PC-9 (cell line): Measurements from ENCODE around the gene THSD7B. TPM values are rescaled to one million over a fixed set of nuclear protein-coding genes. Genes with fewer than 3 reads are reported as not detected.

Source experiments
- BruUV-seq: library from RNA; stranded (reverse); fragments of 400-500 nt; replicated peaks from 2 replicates; lab custom pipeline; 2021; lab: Mats Ljungman, UMichigan
- CTCF ChIA-PET: fragments of 300-600 bp; sonication (Branson Sonifier 250); formaldehyde crosslinking; loops from one replicate; lab custom pipeline; 2022; ENCODE audit warnings: antibody characterized with exemption; lab: Charles Lee
- POLR2A ChIA-PET: fragments of 300-600 bp; sonication (Branson Sonifier 250); formaldehyde crosslinking; loops from one replicate; lab custom pipeline; 2022; ENCODE audit warnings: antibody characterized with exemption; ENCODE audit not compliant: unreplicated experiment; lab: Charles Lee
- DNase-seq, 2 experiments: peaks; one replicate each; pipeline versions ENCODE4 v3.0.0 to v3.0.0-alpha.2; 2015 to 2022; ENCODE audit warnings: mixed read lengths in 1 of 2
- H2AFZ ChIP-seq: fragments of 200-600 bp; sonication (generic); 2 replicates; pipeline ENCODE4 v1.8.1; 2017; ENCODE audit warnings: antibody characterized with exemption
- H3F3A ChIP-seq: fragments of 200-600 bp; sonication (generic); 2 replicates; pipeline ENCODE4 v1.8.1; 2017; ENCODE audit warnings: antibody characterized with exemption, mild to moderate bottlenecking, low read depth; ENCODE audit not compliant: insufficient read depth
- H3K27ac ChIP-seq: fragments of 200-600 bp; sonication (generic); 2 replicates; pipeline ENCODE4 v1.6.1; 2016; ENCODE audit warnings: mixed run types
- H3K27me3 ChIP-seq: fragments of 200-600 bp; sonication (generic); 2 replicates; pipeline ENCODE4 v1.6.1; 2016; ENCODE audit warnings: low read depth, mixed run types; ENCODE audit not compliant: insufficient read depth
- H3K36me3 ChIP-seq: fragments of 200-600 bp; sonication (generic); 2 replicates; pipeline ENCODE4 v1.6.1; 2016; ENCODE audit warnings: low read depth, mixed run types
- H3K4me1 ChIP-seq: fragments of 200-600 bp; sonication (generic); replicated peaks from 2 replicates; pipeline ENCODE4 v1.6.1; 2016; ENCODE audit warnings: mixed run types; ENCODE audit not compliant: insufficient read depth
- H3K4me2 ChIP-seq: fragments of 200-600 bp; sonication (generic); 2 replicates; pipeline ENCODE4 v1.6.1; 2017; ENCODE audit warnings: mixed run types
- H3K4me3 ChIP-seq: fragments of 200-600 bp; sonication (generic); 2 replicates; pipeline ENCODE4 v1.6.1; 2016; ENCODE audit warnings: mixed run types
- H3K79me2 ChIP-seq: fragments of 200-600 bp; sonication (generic); 2 replicates; pipeline ENCODE4 v1.6.1; 2017; ENCODE audit warnings: low read depth, mixed run types
- H3K9me2 ChIP-seq: fragments of 200-600 bp; sonication (generic); 2 replicates; pipeline ENCODE4 v1.8.1; 2017; ENCODE audit warnings: mild to moderate bottlenecking; ENCODE audit not compliant: insufficient read depth
- H3K9me3 ChIP-seq: fragments of 200-600 bp; sonication (generic); 2 replicates; pipeline ENCODE4 v1.8.1; 2016; ENCODE audit warnings: low read depth; ENCODE audit not compliant: insufficient read depth
- H4K20me1 ChIP-seq: fragments of 200-600 bp; sonication (generic); 2 replicates; pipeline ENCODE4 v1.8.1; 2017; ENCODE audit not compliant: insufficient read depth
- EZH2 ChIP-seq: fragments of 200-600 bp; sonication (generic); IDR thresholded peaks from 2 replicates; pipeline ENCODE4 v1.8.0; 2017; ENCODE audit warnings: antibody characterized with exemption, low read depth
- intact Hi-C: fragments of 100-400 bp; cut with micrococcal nuclease; formaldehyde crosslinking; loops from one replicate; pipeline ENCODE4 v1.10.0; 2022; ENCODE audit not compliant: unreplicated experiment
- total RNA-seq: library from RNA; stranded (reverse); gene quantifications from 2 replicates; pipeline ENCODE4 v1.2.3, GENCODE V29; 2021
- TF ChIP-seq, protein P1 (sequence below): fragments of 200-600 bp; sonication (generic); conservative IDR thresholded peaks from 2 replicates; pipeline ENCODE4 v1.6.1; 2017; ENCODE audit warnings: mixed run types, antibody characterized with exemption, mild to moderate bottlenecking, moderate library complexity

THSD7B gene
- total RNA-seq, 1 experiment from 2014 or later, result not detected

DNA sequence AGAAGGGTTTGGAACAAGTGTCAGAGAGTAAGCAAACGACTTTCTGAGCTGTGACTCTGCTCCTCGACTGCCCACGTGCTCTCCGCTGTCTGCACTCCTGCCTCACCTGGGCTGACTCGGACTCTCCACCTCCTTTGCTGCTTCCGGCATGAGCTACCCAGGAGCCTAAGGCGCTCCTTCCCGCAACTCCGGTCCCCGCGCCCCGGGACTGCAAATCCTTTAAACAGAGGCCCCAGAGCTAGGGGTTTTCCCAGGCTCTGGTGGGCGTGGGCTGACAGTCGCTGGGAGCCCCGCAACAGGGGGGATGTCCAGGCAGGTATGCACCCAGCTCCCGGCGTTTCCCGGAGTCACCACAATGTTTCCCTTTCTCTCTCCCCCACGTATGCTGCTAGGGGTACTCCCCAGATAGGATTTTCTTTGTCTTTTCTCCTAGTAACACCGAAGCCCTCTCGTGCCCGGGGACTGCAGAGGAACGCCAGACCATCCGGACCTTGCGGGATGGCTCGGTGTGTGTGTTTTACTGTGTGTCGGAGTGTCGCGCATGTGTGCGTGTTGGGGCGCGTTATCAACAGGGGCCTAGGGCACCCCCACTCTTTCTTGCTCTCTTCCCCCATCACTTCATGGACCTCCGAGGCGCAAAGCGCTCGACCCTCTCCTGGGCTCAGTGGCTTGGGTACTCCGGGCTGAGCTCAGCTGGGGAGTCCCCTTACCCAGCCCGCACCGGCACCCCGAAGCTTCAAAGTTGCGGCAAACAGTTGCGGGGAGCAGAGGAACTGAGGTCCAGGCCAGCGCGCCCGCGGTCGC lies 691 bp upstream of the THSD7B start:
- Histone ChIP-seq H3F3A (no peaks in the 10 kb centered on the region), H3K4me2 (no peak overlapping the region), H3K36me3 (no peaks in the 10 kb centered on the region), H3K27me3 (peaks cover 13% of the 10 kb centered on the region), H2AFZ (no peak overlapping the region), H3K9me3 (no peaks in the 10 kb centered on the region), H4K20me1 (no peaks in the 10 kb centered on the region), H3K79me2 (no peaks in the 10 kb centered on the region), H3K4me3 (no peak overlapping the region), H3K4me1 (no peaks in the 10 kb centered on the region), H3K27ac (no peak overlapping the region), H3K9me2 (no peaks in the 10 kb centered on the region)
- TF ChIP-seq EZH2, result no peak
- TF ChIP-seq, protein P1, sequence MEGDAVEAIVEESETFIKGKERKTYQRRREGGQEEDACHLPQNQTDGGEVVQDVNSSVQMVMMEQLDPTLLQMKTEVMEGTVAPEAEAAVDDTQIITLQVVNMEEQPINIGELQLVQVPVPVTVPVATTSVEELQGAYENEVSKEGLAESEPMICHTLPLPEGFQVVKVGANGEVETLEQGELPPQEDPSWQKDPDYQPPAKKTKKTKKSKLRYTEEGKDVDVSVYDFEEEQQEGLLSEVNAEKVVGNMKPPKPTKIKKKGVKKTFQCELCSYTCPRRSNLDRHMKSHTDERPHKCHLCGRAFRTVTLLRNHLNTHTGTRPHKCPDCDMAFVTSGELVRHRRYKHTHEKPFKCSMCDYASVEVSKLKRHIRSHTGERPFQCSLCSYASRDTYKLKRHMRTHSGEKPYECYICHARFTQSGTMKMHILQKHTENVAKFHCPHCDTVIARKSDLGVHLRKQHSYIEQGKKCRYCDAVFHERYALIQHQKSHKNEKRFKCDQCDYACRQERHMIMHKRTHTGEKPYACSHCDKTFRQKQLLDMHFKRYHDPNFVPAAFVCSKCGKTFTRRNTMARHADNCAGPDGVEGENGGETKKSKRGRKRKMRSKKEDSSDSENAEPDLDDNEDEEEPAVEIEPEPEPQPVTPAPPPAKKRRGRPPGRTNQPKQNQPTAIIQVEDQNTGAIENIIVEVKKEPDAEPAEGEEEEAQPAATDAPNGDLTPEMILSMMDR, result no peak
- no TSS peak for BruUV-seq
- intact Hi-C loops, result no loop called here
- POLR2A ChIA-PET, result interaction anchor here (0.7 kb wide), 1 partner anchor 295 kb away, joined by 3 read pairs; no protein-coding TSS in a partner anchor
- no peak for DNase-seq
- CTCF ChIA-PET, result no interaction called here

DNA sequence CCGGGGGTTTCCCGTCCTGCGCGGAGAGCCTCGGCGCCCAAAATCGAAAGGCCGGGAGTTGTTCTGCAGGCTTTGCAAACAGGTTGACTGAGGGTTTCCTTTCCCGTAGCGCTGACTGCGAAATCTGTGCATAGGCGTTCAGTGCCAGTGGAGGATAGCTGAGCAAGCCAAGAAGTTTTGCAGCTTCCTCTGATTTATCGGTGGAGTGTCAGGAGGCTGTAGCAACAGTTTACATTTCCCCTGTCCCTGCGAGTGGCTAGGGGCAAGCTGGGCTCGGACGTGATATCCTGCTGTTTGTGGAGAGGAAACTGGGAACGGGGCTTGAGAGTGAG lies 694 bp downstream of the THSD7B start:
- no peaks in the 10 kb centered on the region for H3K9me2 ChIP-seq
- H3K79me2 ChIP-seq, result no peaks in the 10 kb centered on the region
- ChIA-PET CTCF (no interaction called here), POLR2A (no interaction called here)
- TF ChIP-seq EZH2, result no peak
- TF ChIP-seq, protein P1, result no peak
- no peaks in the 10 kb centered on the region for H3K9me3 ChIP-seq
- no peak overlapping the region for H3K4me3 ChIP-seq
- H3K27ac ChIP-seq, result no peak overlapping the region
- BruUV-seq, result no TSS peak
- no peak overlapping the region for H3K4me2 ChIP-seq
- no peaks in the 10 kb centered on the region for H3K4me1 ChIP-seq
- H4K20me1 ChIP-seq, result no peaks in the 10 kb centered on the region
- H2AFZ ChIP-seq, result no peak overlapping the region
- intact Hi-C loops, result no loop called here
- H3K36me3 ChIP-seq, result no peaks in the 10 kb centered on the region
- H3K27me3 ChIP-seq, result peaks cover 5% of the 10 kb centered on the region
- DNase-seq, result no peak
- no peaks in the 10 kb centered on the region for H3F3A ChIP-seq

DNA sequence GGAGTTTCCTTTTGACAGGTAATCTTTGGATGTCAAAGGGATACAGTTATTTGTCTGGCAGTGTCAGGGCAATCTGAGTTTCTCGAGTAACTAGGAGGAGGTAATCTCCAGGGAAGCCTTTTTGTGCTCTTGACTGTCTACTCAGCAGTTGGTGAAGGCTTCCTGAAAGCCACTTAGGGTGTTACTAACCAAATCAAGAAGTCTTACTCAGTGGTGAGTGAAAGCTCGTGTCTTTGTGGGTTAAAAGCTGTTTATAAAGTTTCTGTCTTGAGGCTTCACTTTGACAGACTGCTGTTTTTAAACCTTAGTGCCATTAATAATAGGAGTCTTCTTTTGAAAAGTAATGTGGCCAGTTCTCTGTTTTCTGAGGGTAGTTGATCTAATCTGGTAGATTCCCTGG lies 1.7 kb downstream of the THSD7B start:
- Histone ChIP-seq H3K27ac (no peak overlapping the region), H3K4me3 (no peak overlapping the region), H3F3A (no peaks in the 10 kb centered on the region), H2AFZ (no peak overlapping the region), H3K9me3 (no peaks in the 10 kb centered on the region), H3K27me3 (peaks cover 5% of the 10 kb centered on the region), H3K4me1 (no peaks in the 10 kb centered on the region), H3K36me3 (no peaks in the 10 kb centered on the region), H3K79me2 (no peaks in the 10 kb centered on the region), H4K20me1 (no peaks in the 10 kb centered on the region), H3K9me2 (no peaks in the 10 kb centered on the region), H3K4me2 (no peak overlapping the region)
- DNase-seq, result no peak
- intact Hi-C loops, result no loop called here
- ChIA-PET CTCF (no interaction called here), POLR2A (no interaction called here)
- TF ChIP-seq EZH2, result no peak
- TF ChIP-seq, protein P1, result no peak
- BruUV-seq, result no TSS peak
